Loucy (cell line): ENCODE results near the gene BCAS3.

Experiments used
- CTCF ChIP-seq: fragments of 200-600 bp; sonication (generic); conservative IDR thresholded peaks from 2 replicates; pipeline ENCODE4 v1.5.1; 2014; ENCODE audit warnings: mild to moderate bottlenecking, antibody characterized with exemption, low read length
- EZH2phosphoT487 ChIP-seq: fragments of 200-600 bp; IDR thresholded peaks from 2 replicates; pipeline ENCODE4 v1.6.1; 2018; ENCODE audit warnings: antibody characterized with exemption, mild to moderate bottlenecking, moderate library complexity, borderline replicate concordance

GRCh38 chr17:61393904-61394629 lies 716.4 kb downstream of the BCAS3 start:
- TF ChIP-seq CTCF (no peak), EZH2phosphoT487 (no peak)
